Bronchial epithelial cell (primary cell): Measurements from ENCODE around the gene ARID4B. TPM values are rescaled to one million over a fixed set of nuclear protein-coding genes. Genes with fewer than 3 reads are reported as not detected.
"Not testable (repeated sequence)": the region's sequence is repeated elsewhere in the genome, so short reads cannot be mapped to it uniquely, and the experiment has no call there.

Source experiments
- DNase-seq: peaks from one replicate; pipeline ENCODE4 v3.0.0-alpha.2; 2010; ENCODE audit warnings: low read depth
- FAIRE-seq: peaks from 2 replicates; lab custom pipeline; 2011; peaks lifted over from hg19 to GRCh38; lab: Jason Lieb, UNC
- H3K27me3 ChIP-seq: 2 replicates; pipeline ENCODE4 v1.5.1; 2011; ENCODE audit warnings: low read length; ENCODE audit not compliant: control insufficient read depth, insufficient read depth
- H3K36me3 ChIP-seq: 2 replicates; pipeline ENCODE4 v1.5.1; 2011; ENCODE audit warnings: low read length; ENCODE audit not compliant: control insufficient read depth, insufficient read depth
- H3K4me3 ChIP-seq: 2 replicates; pipeline ENCODE4 v1.5.1; 2011; ENCODE audit warnings: mild to moderate bottlenecking, low read depth, low read length, control low read depth
- CTCF ChIP-seq: IDR thresholded peaks from 2 replicates; pipeline ENCODE4 v1.5.1; 2011; ENCODE audit warnings: mild to moderate bottlenecking, moderate library complexity, low read length, control low read depth, inconsistent platforms; ENCODE audit not compliant: insufficient read depth, severe bottlenecking
- total RNA-seq: library from RNA; depleted of rRNA; stranded (reverse); fragments of >200 nt; gene quantifications from 2 replicates; pipeline ENCODE4 v1.2.1, GENCODE V29; 2014

ARID4B gene
- total RNA-seq, 1 donor from 2014 or later: 11.8 TPM

DNA sequence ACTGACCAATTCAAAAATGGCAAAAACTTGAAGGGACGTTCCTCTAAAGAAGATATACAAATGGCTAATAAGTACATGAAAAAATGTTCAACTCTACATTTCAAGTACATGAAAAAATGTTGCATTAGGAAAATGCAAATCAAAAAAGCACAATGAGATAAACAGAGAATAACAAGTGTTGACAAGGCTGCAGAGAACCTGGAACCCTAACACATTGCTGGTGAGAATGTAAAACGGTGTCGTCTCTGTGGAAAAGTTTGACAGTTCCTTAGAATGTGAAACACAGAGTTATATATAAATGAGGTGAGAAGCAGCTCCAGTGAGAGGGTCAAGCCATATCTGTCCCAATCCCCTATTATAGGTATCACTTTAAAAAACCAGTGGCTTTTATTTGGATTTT is 122.3 kb downstream of the ARID4B start:
- Histone ChIP-seq H3K36me3 (peaks cover 2% of the 10 kb centered on the region), H3K4me3 (no peak overlapping the region), H3K27me3 (no peaks in the 10 kb centered on the region)
- no peak for DNase-seq
- no peak for TF ChIP-seq CTCF
- no peak for FAIRE-seq

GRCh38 chr1:235203428-235203827 is 124.6 kb downstream of the ARID4B start:
- TF ChIP-seq CTCF: no peak
- H3K36me3 ChIP-seq: peaks cover 2% of the 10 kb centered on the region
- FAIRE-seq (no peak), DNase-seq (no peak)
- H3K27me3 ChIP-seq: no peaks in the 10 kb centered on the region
- no peak overlapping the region for H3K4me3 ChIP-seq

GRCh38 chr1:235202447-235202846 is 125.5 kb downstream of the ARID4B start:
- FAIRE-seq: not testable (repeated sequence)

GRCh38 chr1:235199441-235199840 is 128.5 kb downstream of the ARID4B start:
- Histone ChIP-seq H3K36me3 (peaks cover 3% of the 10 kb centered on the region), H3K4me3 (no peak overlapping the region), H3K27me3 (no peaks in the 10 kb centered on the region)
- DNase-seq: peak; percentile 18
- TF ChIP-seq CTCF: peak; percentile 12
- FAIRE-seq: no peak

More at GRCh38 chr1:235202447-235202846, 125.5 kb downstream of the ARID4B start:
- not testable (repeated sequence) for H3K4me3 ChIP-seq, DNase-seq, H3K36me3 ChIP-seq, H3K27me3 ChIP-seq

GRCh38 chr1:235190431-235190830 is 137.5 kb downstream of the ARID4B start:
- Histone ChIP-seq H3K27me3 (no peaks in the 10 kb centered on the region), H3K4me3 (no peak overlapping the region), H3K36me3 (peaks cover 4% of the 10 kb centered on the region)
- DNase-seq (no peak), FAIRE-seq (no peak)
- TF ChIP-seq CTCF: no peak

DNA sequence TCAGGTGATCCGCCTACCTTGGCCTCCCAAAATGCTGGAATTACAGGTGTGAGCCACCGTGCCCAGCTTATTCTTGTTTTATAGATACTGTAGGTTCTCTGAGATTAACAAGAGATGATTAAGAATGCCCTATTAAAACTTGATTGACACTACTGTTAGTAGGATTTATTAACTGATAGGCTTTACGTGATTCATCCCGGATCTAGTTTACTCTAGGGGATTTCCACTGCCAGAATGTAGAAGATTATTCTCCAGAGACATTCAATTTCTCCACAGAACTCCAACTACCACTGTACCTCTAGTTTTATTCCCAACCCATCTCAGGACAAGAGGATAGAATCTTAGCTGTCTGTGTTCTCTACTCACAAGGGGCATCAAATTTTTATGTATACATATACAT is 140.7 kb downstream of the ARID4B start:
- Histone ChIP-seq H3K4me3 (no peak overlapping the region), H3K36me3 (peaks cover 4% of the 10 kb centered on the region), H3K27me3 (no peaks in the 10 kb centered on the region)
- TF ChIP-seq CTCF: no peak
- DNase-seq: no peak
- no peak for FAIRE-seq
